WI38 (cell line): ENCODE measurements around the gene ISG15.

Source experiments
- H3K4me3 ChIP-seq: 2 replicates; pipeline ENCODE4 v1.5.1; 2011; ENCODE audit warnings: low read depth, mild to moderate bottlenecking, control low read depth, low read length
- CTCF ChIP-seq: IDR thresholded peaks from 2 replicates; pipeline ENCODE4 v1.5.1; 2012; ENCODE audit warnings: low read depth, mild to moderate bottlenecking, control low read depth, low read length

Gene ISG15

DNA sequence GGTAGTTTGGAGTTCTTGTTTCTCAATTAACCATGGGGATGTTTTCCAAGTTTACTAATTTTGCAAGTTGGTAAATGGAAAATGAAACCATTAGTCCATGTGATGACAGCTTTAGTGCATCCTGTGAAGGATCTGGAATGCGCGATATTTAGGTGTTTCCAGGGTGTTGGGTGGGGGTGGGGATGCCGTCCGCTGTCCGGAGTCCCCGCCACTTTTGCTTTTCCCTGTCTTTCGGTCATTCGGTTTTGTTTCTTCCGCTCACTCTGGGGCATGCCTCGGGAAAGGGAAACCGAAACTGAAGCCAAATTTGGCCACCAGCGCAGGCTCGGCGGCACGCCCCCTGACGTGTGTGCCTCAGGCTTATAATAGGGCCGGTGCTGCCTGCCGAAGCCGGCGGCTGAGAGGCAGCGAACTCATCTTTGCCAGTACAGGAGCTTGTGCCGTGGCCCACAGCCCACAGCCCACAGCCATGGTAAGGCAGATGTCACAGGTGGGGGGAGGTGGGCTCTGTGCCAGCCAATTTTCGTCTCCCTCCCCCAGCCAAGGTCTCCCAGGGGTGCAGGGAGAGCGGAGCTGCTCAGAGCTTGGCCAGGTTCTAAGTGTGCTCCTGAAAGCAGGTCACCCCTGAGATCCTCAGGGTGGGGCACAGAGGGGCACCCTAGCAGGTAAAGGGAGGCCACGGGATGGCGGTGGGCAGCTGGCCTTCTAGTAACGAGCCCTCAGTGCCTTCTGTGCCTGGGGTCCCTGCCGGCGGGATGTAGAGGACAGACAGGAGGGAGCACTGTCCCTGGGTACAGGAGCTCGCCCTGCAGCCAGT, at the start of gene ISG15:
TSS of gene ISG15 (plus strand) at position 393 of the 817 bp plus-strand sequence. CDS start at position 470, 77 bp downstream.
- peak within 1 kb of the TSS; percentile 81 for H3K4me3 ChIP-seq
- no peak for TF ChIP-seq CTCF

GRCh38 chr1:963746-964525, 49.4 kb upstream of the ISG15 start:
- H3K4me3 ChIP-seq: no peak overlapping the region
- TF ChIP-seq CTCF: no peak

GRCh38 chr1:964691-965525, 48.4 kb upstream of the ISG15 start:
- TF ChIP-seq CTCF: no peak
- H3K4me3 ChIP-seq: no peak overlapping the region

GRCh38 chr1:965526-966134, 47.7 kb upstream of the ISG15 start:
- no peak for TF ChIP-seq CTCF
- peak overlapping the region; percentile 61 for H3K4me3 ChIP-seq

- TF ChIP-seq CTCF: no peak
- peak within 1 kb of the TSS; percentile 61 for H3K4me3 ChIP-seq
These were observed 47.1 kb upstream of the ISG15 start, which contains the start of gene PLEKHN1 for GRCh38 chr1:966135-966703. Gene PLEKHN1, plus strand, starts transcription at chr1:966482. Its CDS starts 50 bp downstream, at chr1:966532.

- H3K4me3 ChIP-seq: peak overlapping the region; percentile 61
- TF ChIP-seq CTCF: no peak
These were observed 46.5 kb upstream of the ISG15 start for GRCh38 chr1:966704-967300.
